ENCODE data around the gene SMCO4. TPM values are rescaled to one million over a fixed set of nuclear protein-coding genes. Genes with fewer than 3 reads are reported as not detected.

SMCO4 gene
- total RNA-seq, 1 experiment from 2014 or later: 50.1 TPM

DNA sequence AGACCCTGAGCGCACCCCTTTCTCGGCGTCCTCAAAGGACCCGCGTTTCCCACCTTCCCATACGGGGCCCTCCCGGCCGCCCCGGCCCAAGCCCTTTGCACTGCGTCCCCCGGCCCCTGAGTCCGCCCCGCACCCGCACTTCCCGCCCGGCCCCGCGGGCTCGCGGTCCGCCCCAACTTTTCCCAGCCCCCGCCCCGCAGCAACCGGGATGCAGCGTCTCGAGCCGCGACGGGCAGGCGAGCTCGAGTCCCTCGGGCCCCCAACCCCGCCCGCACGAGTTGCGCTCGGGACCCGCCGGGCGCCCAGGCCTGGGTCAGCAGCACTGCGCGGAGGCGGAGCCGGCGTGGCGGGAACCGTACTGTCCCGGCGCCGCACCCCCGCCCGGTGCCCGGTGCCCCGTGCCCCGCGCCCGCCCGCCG, 371 bp downstream of the SMCO4 start:
- peak overlapping the region; percentile 76 for H3K4me3 Mint-ChIP-seq
- H3K4me1 Mint-ChIP-seq: peaks cover 74% of the 10 kb centered on the region
- H3K27me3 Mint-ChIP-seq (ENCODE audit: low read depth): no peaks in the 10 kb centered on the region
- TF ChIP-seq ETV6 (CRISPR knock-in tag; IDR thresholded peaks at IDR 0.05) (0 out of 2 replicates have a peak, but pooled peaks have one; percentile 13), KAT7 (CRISPR knock-in tag; IDR thresholded peaks at IDR 0.05; ENCODE audit: borderline replicate concordance) (peak; percentile 82; the same call in 1 of the 2 replicates), OVOL2 (CRISPR knock-in tag; IDR thresholded peaks at IDR 0.05; ENCODE audit: borderline replicate concordance) (no peak), HMGXB4 (CRISPR knock-in tag; IDR thresholded peaks at IDR 0.05) (peak; percentile 4; the same call in 1 of the 2 replicates)
- TF ChIP-seq, protein P1, sequence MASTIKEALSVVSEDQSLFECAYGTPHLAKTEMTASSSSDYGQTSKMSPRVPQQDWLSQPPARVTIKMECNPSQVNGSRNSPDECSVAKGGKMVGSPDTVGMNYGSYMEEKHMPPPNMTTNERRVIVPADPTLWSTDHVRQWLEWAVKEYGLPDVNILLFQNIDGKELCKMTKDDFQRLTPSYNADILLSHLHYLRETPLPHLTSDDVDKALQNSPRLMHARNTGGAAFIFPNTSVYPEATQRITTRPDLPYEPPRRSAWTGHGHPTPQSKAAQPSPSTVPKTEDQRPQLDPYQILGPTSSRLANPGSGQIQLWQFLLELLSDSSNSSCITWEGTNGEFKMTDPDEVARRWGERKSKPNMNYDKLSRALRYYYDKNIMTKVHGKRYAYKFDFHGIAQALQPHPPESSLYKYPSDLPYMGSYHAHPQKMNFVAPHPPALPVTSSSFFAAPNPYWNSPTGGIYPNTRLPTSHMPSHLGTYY (CRISPR knock-in tag; IDR thresholded peaks at IDR 0.05): peak; percentile 27; the same call in 1 of the 2 replicates
- DNase-seq (ENCODE audit: low spot score) (peak; percentile 67), ATAC-seq (peak; percentile 40)
- H3K36me3 Mint-ChIP-seq: no peaks in the 10 kb centered on the region
- no peak overlapping the region for H3K27ac Mint-ChIP-seq
- no peaks in the 10 kb centered on the region for H3K9me3 Mint-ChIP-seq
- CTCF ChIA-PET: interaction anchor here (0.8 to 2.7 kb wide), 10 partner anchors 11 to 308 kb away, joined by 3 to 18 read pairs (median 4); no protein-coding TSS in a partner anchor
- POLR2A ChIA-PET: interaction anchor here (0.9 to 1.0 kb wide), 2 partner anchors 53 to 119 kb away, joined by 3 to 4 read pairs; no protein-coding TSS in a partner anchor

GRCh38 chr11:93541884-93542810, 1.0 kb downstream of the SMCO4 start:
- ATAC-seq: peak; percentile 72
- peaks cover 75% of the 10 kb centered on the region for H3K4me1 Mint-ChIP-seq
- CTCF ChIA-PET: interaction anchor here (0.8 to 2.7 kb wide), 11 partner anchors 11 to 307 kb away, joined by 3 to 18 read pairs (median 4); no protein-coding TSS in a partner anchor
- H3K27me3 Mint-ChIP-seq (ENCODE audit: low read depth): no peaks in the 10 kb centered on the region
- POLR2A ChIA-PET: interaction anchor here (0.8 to 1.0 kb wide), 3 partner anchors 52 to 120 kb away, joined by 3 to 4 read pairs (median 4); no protein-coding TSS in a partner anchor
- DNase-seq (ENCODE audit: low spot score): no peak
- H3K4me3 Mint-ChIP-seq: peak overlapping the region; percentile 76
- no peaks in the 10 kb centered on the region for H3K36me3 Mint-ChIP-seq
- peak overlapping the region; percentile 50 for H3K27ac Mint-ChIP-seq
- H3K9me3 Mint-ChIP-seq: no peaks in the 10 kb centered on the region
- no peak for TF ChIP-seq ZNF232 (CRISPR knock-in tag; IDR thresholded peaks at IDR 0.05)
- 0 out of 2 replicates have a peak, but pooled peaks have one; percentile 31 for TF ChIP-seq ZBTB43 (CRISPR knock-in tag; IDR thresholded peaks at IDR 0.05)
- TF ChIP-seq SMAD3 (CRISPR knock-in tag; IDR thresholded peaks at IDR 0.05; ENCODE audit: borderline replicate concordance): 0 out of 2 replicates have a peak, but pooled peaks have one; percentile 21
- TF ChIP-seq, protein P2, sequence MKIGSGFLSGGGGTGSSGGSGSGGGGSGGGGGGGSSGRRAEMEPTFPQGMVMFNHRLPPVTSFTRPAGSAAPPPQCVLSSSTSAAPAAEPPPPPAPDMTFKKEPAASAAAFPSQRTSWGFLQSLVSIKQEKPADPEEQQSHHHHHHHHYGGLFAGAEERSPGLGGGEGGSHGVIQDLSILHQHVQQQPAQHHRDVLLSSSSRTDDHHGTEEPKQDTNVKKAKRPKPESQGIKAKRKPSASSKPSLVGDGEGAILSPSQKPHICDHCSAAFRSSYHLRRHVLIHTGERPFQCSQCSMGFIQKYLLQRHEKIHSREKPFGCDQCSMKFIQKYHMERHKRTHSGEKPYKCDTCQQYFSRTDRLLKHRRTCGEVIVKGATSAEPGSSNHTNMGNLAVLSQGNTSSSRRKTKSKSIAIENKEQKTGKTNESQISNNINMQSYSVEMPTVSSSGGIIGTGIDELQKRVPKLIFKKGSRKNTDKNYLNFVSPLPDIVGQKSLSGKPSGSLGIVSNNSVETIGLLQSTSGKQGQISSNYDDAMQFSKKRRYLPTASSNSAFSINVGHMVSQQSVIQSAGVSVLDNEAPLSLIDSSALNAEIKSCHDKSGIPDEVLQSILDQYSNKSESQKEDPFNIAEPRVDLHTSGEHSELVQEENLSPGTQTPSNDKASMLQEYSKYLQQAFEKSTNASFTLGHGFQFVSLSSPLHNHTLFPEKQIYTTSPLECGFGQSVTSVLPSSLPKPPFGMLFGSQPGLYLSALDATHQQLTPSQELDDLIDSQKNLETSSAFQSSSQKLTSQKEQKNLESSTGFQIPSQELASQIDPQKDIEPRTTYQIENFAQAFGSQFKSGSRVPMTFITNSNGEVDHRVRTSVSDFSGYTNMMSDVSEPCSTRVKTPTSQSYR (CRISPR knock-in tag; IDR thresholded peaks at IDR 0.05): 0 out of 2 replicates have a peak, but pooled peaks have one; percentile 24
- TF ChIP-seq, protein P1 (CRISPR knock-in tag; IDR thresholded peaks at IDR 0.05): no peak
- 0 out of 2 replicates have a peak, but pooled peaks have one; percentile 25 for TF ChIP-seq ETV6 (CRISPR knock-in tag; IDR thresholded peaks at IDR 0.05)
- TF ChIP-seq MYBL2 (CRISPR knock-in tag; IDR thresholded peaks at IDR 0.05): peak; percentile 79; the same call in 1 of the 2 replicates
- TF ChIP-seq PRDM15 (CRISPR knock-in tag; IDR thresholded peaks at IDR 0.05): 0 out of 2 replicates have a peak, but pooled peaks have one; percentile 16
- no peak for TF ChIP-seq ZNF532 (CRISPR knock-in tag; IDR thresholded peaks at IDR 0.05; ENCODE audit: borderline replicate concordance)

All from WTC11 (cell line).